Parathyroid adenoma (tissue), 2 donors: ENCODE data around the gene RAB3GAP1.

ENCODE experiments used
- H2AFZ ChIP-seq: fragments of 300-600 bp; sonication (generic); one replicate; pipeline ENCODE4 v1.7.0; 2017; ENCODE audit warnings: antibody characterized with exemption, mild to moderate bottlenecking
- H3K27ac ChIP-seq: fragments of 300-600 bp; sonication (generic); one replicate; pipeline ENCODE4 v1.7.0; 2017
- H3K27me3 ChIP-seq: fragments of 300-600 bp; sonication (generic); one replicate; pipeline ENCODE4 v1.7.0; 2017; ENCODE audit warnings: low read length; ENCODE audit not compliant: control insufficient read depth, insufficient read depth
- H3K36me3 ChIP-seq: fragments of 300-600 bp; sonication (generic); one replicate; pipeline ENCODE4 v1.7.0; 2017; ENCODE audit warnings: low read length; ENCODE audit not compliant: control insufficient read depth, insufficient read depth
- H3K4me1 ChIP-seq: fragments of 300-600 bp; sonication (generic); one replicate; pipeline ENCODE4 v1.7.0; 2017; ENCODE audit warnings: control low read depth
- H3K4me2 ChIP-seq: fragments of 300-600 bp; sonication (generic); one replicate; pipeline ENCODE4 v1.7.0; 2017; ENCODE audit warnings: low read length
- H3K4me3 ChIP-seq: fragments of 300-600 bp; sonication (generic); one replicate; pipeline ENCODE4 v1.7.0; 2017; ENCODE audit warnings: low read depth, low read length
- H3K79me2 ChIP-seq: fragments of 300-600 bp; sonication (generic); one replicate; pipeline ENCODE4 v1.7.0; 2017; ENCODE audit warnings: control low read depth
- H3K9ac ChIP-seq: fragments of 300-600 bp; sonication (generic); one replicate; pipeline ENCODE4 v1.7.0; 2017; ENCODE audit warnings: mild to moderate bottlenecking
- H3K9me3 ChIP-seq: fragments of 300-600 bp; sonication (generic); one replicate; pipeline ENCODE4 v1.7.0; 2017; ENCODE audit warnings: low read length; ENCODE audit not compliant: control insufficient read depth
- TF ChIP-seq, protein P1 (sequence below): fragments of 300-600 bp; sonication (generic); IDR thresholded peaks from one replicate; pipeline ENCODE4 v1.7.0; 2017; ENCODE audit warnings: antibody characterized with exemption, mild to moderate bottlenecking
- donor health status: primary hyperparathyroidism.

Gene RAB3GAP1

DNA sequence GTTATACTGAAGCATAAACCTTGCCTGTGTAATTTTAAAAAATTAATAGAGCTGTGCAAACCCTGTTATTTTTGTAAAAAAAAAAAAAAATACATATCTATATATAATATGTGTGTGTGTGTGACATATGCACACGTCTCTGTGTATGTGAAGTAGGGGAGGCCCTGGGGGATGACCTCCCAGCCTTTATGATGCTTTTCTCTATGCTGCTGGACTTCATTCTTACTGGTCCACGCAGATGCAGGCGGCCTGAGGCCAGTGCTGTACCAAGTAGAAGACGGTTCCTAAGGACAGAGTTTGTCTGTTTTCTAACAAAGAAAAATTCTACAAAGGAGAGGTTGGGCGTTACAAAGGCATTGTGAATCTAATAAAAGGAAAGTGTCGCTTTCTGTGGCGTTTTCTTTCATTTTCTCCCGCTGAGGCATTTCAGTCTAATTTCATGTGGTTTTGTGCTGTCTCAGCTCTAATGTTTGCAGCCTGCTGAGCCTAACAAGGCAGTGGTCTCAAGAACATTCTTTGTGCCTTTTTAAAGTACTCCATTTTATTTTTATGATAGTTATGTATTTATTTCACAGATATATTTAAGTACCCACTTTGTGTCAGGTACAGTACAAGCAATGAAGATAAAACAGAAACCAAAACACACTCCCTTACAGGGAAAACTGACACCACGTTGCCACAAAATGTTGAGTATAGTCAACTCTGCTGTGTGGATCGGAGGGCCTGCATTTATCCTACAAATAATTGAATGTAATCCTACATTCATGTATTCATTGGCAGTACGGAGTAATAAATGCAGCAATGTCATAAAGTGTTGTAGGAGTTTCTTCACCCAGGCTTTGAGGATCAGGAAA is 118.0 kb downstream of the RAB3GAP1 start:
- Histone ChIP-seq H2AFZ (no peak overlapping the region), H3K4me2 (no peak overlapping the region), H3K4me1 (peaks cover 13% of the 10 kb centered on the region), H3K4me3 (no peak overlapping the region), H3K36me3 (no peaks in the 10 kb centered on the region), H3K9me3 (no peaks in the 10 kb centered on the region), H3K27me3 (no peaks in the 10 kb centered on the region), H3K27ac (no peak overlapping the region), H3K9ac (no peak overlapping the region), H3K79me2 (peaks cover 2% of the 10 kb centered on the region)
- TF ChIP-seq, protein P1, sequence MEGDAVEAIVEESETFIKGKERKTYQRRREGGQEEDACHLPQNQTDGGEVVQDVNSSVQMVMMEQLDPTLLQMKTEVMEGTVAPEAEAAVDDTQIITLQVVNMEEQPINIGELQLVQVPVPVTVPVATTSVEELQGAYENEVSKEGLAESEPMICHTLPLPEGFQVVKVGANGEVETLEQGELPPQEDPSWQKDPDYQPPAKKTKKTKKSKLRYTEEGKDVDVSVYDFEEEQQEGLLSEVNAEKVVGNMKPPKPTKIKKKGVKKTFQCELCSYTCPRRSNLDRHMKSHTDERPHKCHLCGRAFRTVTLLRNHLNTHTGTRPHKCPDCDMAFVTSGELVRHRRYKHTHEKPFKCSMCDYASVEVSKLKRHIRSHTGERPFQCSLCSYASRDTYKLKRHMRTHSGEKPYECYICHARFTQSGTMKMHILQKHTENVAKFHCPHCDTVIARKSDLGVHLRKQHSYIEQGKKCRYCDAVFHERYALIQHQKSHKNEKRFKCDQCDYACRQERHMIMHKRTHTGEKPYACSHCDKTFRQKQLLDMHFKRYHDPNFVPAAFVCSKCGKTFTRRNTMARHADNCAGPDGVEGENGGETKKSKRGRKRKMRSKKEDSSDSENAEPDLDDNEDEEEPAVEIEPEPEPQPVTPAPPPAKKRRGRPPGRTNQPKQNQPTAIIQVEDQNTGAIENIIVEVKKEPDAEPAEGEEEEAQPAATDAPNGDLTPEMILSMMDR = no peak

DNA sequence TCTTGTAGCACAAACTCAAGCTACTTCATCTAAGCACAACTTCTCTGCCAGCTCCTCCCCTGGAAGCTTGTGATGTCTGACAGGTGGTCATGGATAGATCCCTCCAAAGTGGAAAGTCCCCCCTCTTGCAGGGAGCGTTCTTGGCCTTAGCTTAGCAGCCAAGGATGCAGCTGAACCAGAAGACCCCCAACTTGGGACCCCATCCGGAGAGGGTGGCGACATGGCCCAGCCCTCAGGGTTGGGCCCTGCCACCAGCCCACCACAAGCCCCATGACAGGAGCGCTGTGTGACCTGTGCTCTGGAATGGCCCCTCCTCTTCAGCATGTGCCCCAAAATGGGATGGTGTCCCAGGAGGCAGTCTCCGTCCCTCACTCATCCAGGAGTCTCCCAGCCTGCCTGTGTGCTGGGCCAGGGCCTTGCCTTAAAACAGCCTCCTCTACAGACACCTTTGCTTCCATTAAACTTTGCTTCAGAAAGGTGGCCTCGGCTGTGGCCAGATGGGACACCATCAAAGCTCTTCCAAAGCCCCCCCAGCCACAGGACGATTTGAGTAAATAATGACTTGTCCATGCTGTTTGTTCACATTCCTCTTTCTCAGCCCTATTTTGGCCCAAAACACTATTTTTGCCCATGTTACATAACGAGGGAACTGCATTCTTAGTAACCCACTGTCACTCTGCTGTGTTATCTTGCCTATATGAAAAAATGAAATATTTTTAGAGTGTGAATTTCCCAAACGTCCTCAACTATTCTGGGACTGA is 122.1 kb downstream of the RAB3GAP1 start:
- TF ChIP-seq, protein P1 = no peak
- Histone ChIP-seq H3K9ac (no peak overlapping the region), H2AFZ (no peak overlapping the region), H3K27me3 (no peaks in the 10 kb centered on the region), H3K9me3 (no peaks in the 10 kb centered on the region), H3K4me3 (no peak overlapping the region), H3K27ac (no peak overlapping the region), H3K79me2 (no peaks in the 10 kb centered on the region), H3K4me2 (no peak overlapping the region), H3K4me1 (peaks cover 6% of the 10 kb centered on the region), H3K36me3 (no peaks in the 10 kb centered on the region)

DNA sequence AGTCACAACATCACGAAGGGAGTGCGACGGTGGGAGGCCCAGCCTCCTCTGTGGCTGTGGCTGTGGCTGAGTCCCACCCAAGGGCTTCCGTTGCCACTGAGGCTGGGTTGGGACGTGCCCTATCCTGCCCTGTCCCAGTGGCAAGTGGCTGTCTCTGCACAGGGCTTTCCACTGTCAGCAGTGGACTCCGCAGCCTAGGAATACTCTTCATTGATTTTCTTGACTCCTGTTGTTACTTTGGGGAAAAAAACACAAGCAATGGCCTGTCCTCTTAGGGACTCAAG is 122.7 kb downstream of the RAB3GAP1 start:
- no peaks in the 10 kb centered on the region for H3K36me3 ChIP-seq
- no peak overlapping the region for H2AFZ ChIP-seq
- H3K4me2 ChIP-seq = no peak overlapping the region
- TF ChIP-seq, protein P1 = no peak
- H3K4me3 ChIP-seq = no peak overlapping the region
- H3K4me1 ChIP-seq = peaks cover 6% of the 10 kb centered on the region
- H3K27ac ChIP-seq = no peak overlapping the region
- no peaks in the 10 kb centered on the region for H3K9me3 ChIP-seq
- H3K27me3 ChIP-seq = no peaks in the 10 kb centered on the region
- no peak overlapping the region for H3K9ac ChIP-seq
- H3K79me2 ChIP-seq = no peaks in the 10 kb centered on the region

DNA sequence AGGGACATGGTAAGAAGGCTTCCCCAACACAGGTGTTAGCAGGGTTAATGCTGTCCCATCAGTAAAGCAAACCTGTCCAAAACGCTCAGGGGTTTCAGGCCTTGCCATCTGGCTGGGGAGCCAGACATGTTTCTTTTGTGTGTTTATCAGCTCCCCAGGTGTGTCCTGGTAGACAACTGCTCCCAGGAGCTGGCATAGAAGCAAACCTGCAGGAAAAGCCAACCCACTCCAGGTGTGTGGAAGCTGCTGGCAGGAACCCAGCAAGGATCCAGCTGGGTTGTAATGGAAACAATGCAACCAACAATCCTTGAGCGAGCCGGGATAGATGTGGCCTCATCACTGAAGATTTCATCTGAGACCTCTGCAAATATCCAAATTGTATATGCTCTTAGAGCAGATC is 123.1 kb downstream of the RAB3GAP1 start:
- Histone ChIP-seq H3K36me3 (no peaks in the 10 kb centered on the region), H3K4me2 (no peak overlapping the region), H3K4me3 (no peak overlapping the region), H2AFZ (no peak overlapping the region), H3K27me3 (no peaks in the 10 kb centered on the region), H3K9me3 (no peaks in the 10 kb centered on the region), H3K9ac (no peak overlapping the region), H3K4me1 (peaks cover 6% of the 10 kb centered on the region), H3K79me2 (no peaks in the 10 kb centered on the region), H3K27ac (no peak overlapping the region)
- TF ChIP-seq, protein P1 = no peak
